Gastroesophageal sphincter (tissue), 3 donors: ENCODE measurements around the gene DPYD.

Experiments
- CTCF ChIP-seq, 4 experiments: fragments of 200-600 bp in 2 of 4; fragments of 450-650 bp in 2 of 4; sonication (generic) in 1 of 4; IDR thresholded peaks; one replicate each; pipeline ENCODE4 v1.5.1; 2017 to 2019; ENCODE audit warnings: antibody characterized with exemption in 4 of 4, mild to moderate bottlenecking in 2 of 4, moderate library complexity in 2 of 4
- EP300 ChIP-seq: sonication (generic); formaldehyde crosslinking; IDR thresholded peaks from one replicate; pipeline ENCODE4 v1.6.1; 2017; ENCODE audit warnings: antibody characterized with exemption, mild to moderate bottlenecking
- POLR2A ChIP-seq, 2 donors: fragments of 450-650 bp; IDR thresholded peaks; one replicate each; pipeline ENCODE4 v1.6.1; 2017; ENCODE audit warnings: antibody characterized with exemption in 2 of 2, mild to moderate bottlenecking in 2 of 2, moderate library complexity in 1 of 2

GRCh38 chr1:97412166-97412565, 508.7 kb downstream of the DPYD start:
- TF ChIP-seq EP300 (no peak), CTCF (IDR thresholded peaks at IDR 0.05) (no peak), POLR2A (IDR thresholded peaks at IDR 0.05) (no peak)
